Ovary (tissue), 3 donors: Measurements from ENCODE around the gene DYNC1LI2.

Experiments
- CTCF ChIP-seq, 3 donors: fragments of 450-650 bp in 2 of 3; fragments of 200-600 bp in 1 of 3; IDR thresholded peaks; one replicate each; pipeline versions ENCODE4 v1.5.1 to v1.8.0; 2016 to 2022; ENCODE audit warnings: antibody characterized with exemption in 3 of 3, mild to moderate bottlenecking in 1 of 3
- EP300 ChIP-seq: sonication (generic); formaldehyde crosslinking; IDR thresholded peaks from one replicate; pipeline ENCODE4 v1.6.1; 2017; ENCODE audit warnings: antibody characterized with exemption
- donor health status: DM: no; HTN: no; CAD: no.

- no peak for TF ChIP-seq EP300
- no peak for TF ChIP-seq CTCF (IDR thresholded peaks at IDR 0.05)
These were observed 548 bp upstream of the DYNC1LI2 start for GRCh38 chr16:66751992-66752322.
